Keratinocyte (primary cell): ENCODE data around the gene RBM24. TPM values are rescaled to one million over a fixed set of nuclear protein-coding genes. Genes with fewer than 3 reads are reported as not detected.

ENCODE experiments used
- DNase-seq: peaks from one replicate; pipeline ENCODE4 v3.0.0-alpha.2; 2011; ENCODE audit warnings: low read depth, missing footprints, low spot score
- FAIRE-seq: peaks from 2 replicates; lab custom pipeline; 2011; peaks lifted over from hg19 to GRCh38; lab: Jason Lieb, UNC
- H2AFZ ChIP-seq: 2 replicates; pipeline ENCODE4 v1.6.0; 2012; ENCODE audit warnings: low read length, control low read depth, inconsistent platforms; ENCODE audit not compliant: control insufficient read depth
- H3K27ac ChIP-seq: 2 replicates; pipeline ENCODE4 v1.5.1; 2011; ENCODE audit warnings: low read length; ENCODE audit not compliant: control insufficient read depth, insufficient read depth
- H3K27me3 ChIP-seq: 3 replicates; pipeline ENCODE4 v1.6.0; 2011; ENCODE audit warnings: low read length; ENCODE audit not compliant: control insufficient read depth, insufficient read depth; ENCODE audit errors: extremely low read depth
- H3K36me3 ChIP-seq, 2 experiments: 2 replicates in 1 of 2; 3 replicates in 1 of 2; pipeline ENCODE4 v1.5.1; 2011; ENCODE audit warnings: low read length in 2 of 2, mild to moderate bottlenecking in 1 of 2; ENCODE audit not compliant: control insufficient read depth in 2 of 2, insufficient read depth in 2 of 2; ENCODE audit errors: extremely low read depth in 1 of 2
- H3K4me1 ChIP-seq: 3 replicates; pipeline ENCODE4 v1.5.1; 2011; ENCODE audit warnings: low read length; ENCODE audit not compliant: control insufficient read depth, insufficient read depth; ENCODE audit errors: extremely low read depth
- H3K4me2 ChIP-seq: 3 replicates; pipeline ENCODE4 v1.6.0; 2011; ENCODE audit warnings: low read depth, low read length; ENCODE audit not compliant: control insufficient read depth, insufficient read depth; ENCODE audit errors: extremely low read depth
- H3K4me3 ChIP-seq, 3 experiments: fragments of 200-600 bp in 1 of 3; sonication (generic) in 1 of 3; 2 replicates in 2 of 3; 3 replicates in 1 of 3; pipeline ENCODE4 v1.5.1; 2011 to 2016; ENCODE audit warnings: low read length in 3 of 3, mild to moderate bottlenecking in 3 of 3, control low read depth in 2 of 3, inconsistent platforms in 1 of 3, low read depth in 1 of 3, mixed read lengths in 1 of 3, mixed run types in 1 of 3, moderate library complexity in 1 of 3; ENCODE audit not compliant: control insufficient read depth in 2 of 3, insufficient read depth in 2 of 3; ENCODE audit errors: extremely low read depth in 1 of 3
- H3K79me2 ChIP-seq: 2 replicates; pipeline ENCODE4 v1.6.0; 2012; ENCODE audit warnings: low read length; ENCODE audit not compliant: control insufficient read depth, insufficient read depth
- H3K9ac ChIP-seq: 3 replicates; pipeline ENCODE4 v1.6.0; 2011; ENCODE audit warnings: low read length; ENCODE audit not compliant: control insufficient read depth, insufficient read depth; ENCODE audit errors: extremely low read depth
- H3K9me1 ChIP-seq: 3 replicates; pipeline ENCODE4 v1.6.0; 2011; ENCODE audit warnings: low read length; ENCODE audit not compliant: control insufficient read depth, insufficient read depth; ENCODE audit errors: extremely low read depth
- H3K9me3 ChIP-seq: 2 replicates; pipeline ENCODE4 v1.5.1; 2012; ENCODE audit warnings: low read depth, low read length; ENCODE audit not compliant: control insufficient read depth
- H4K20me1 ChIP-seq: 3 replicates; pipeline ENCODE4 v1.6.0; 2011; ENCODE audit warnings: low read length; ENCODE audit not compliant: control insufficient read depth, insufficient read depth; ENCODE audit errors: extremely low read depth
- CTCF ChIP-seq, 3 experiments: IDR thresholded peaks in 1 of 3; conservative IDR thresholded peaks in 1 of 3; optimal IDR thresholded peaks in 1 of 3; 2 replicates in 2 of 3; 3 replicates in 1 of 3; pipeline versions ENCODE3 to v1.5.1; 2011; ENCODE audit warnings: low read length in 3 of 3, mild to moderate bottlenecking in 3 of 3, moderate library complexity in 2 of 3, control low read depth in 1 of 3, inconsistent platforms in 1 of 3; ENCODE audit not compliant: insufficient read depth in 2 of 3; ENCODE audit errors: extremely low read depth in 1 of 3
- EZH2 ChIP-seq: IDR thresholded peaks from one replicate; pipeline ENCODE4 v1.6.1; 2012; ENCODE audit warnings: inconsistent platforms, mild to moderate bottlenecking, low read length, moderate library complexity
- dilution Hi-C: fragments of 300-500 bp; cut with MboI; formaldehyde crosslinking; loops from one replicate; pipeline ENCODE4 v1.7.0; 2020; ENCODE audit warnings: low sequenced_read_pairs; ENCODE audit not compliant: extremely low pct_ligation_motif_present
- polyA plus RNA-seq, 5 experiments: library from polyadenylated mRNA; depleted of rRNA in 3 of 5; stranded (reverse) in 3 of 5; stranded (forward) in 1 of 5; unstranded in 1 of 5; fragments of >200 nt; gene quantifications; 1 replicate in 1 of 5; 2 replicates in 3 of 5; 3 replicates in 1 of 5; pipeline versions ENCODE4 v1.2.1 to v1.2.3, GENCODE V29; 2011 to 2012; ENCODE audit warnings: missing spikeins in 2 of 5, low read depth in 1 of 5, low replicate concordance in 1 of 5

The RBM24 gene
- polyA plus RNA-seq, 1 donor (not counting 4 experiments of a cell fraction or from before 2014, with no cell fraction given): 1.3 TPM

GRCh38 chr6:17297271-17298080 lies 16.3 kb downstream of the RBM24 start:
- Histone ChIP-seq H3K4me3 (no peak overlapping the region), H3K27ac (no peak overlapping the region), H3K4me1 (no peaks in the 10 kb centered on the region), H3K4me2 (no peak overlapping the region), H3K36me3 (no peaks in the 10 kb centered on the region), H2AFZ (no peak overlapping the region), H3K79me2 (no peaks in the 10 kb centered on the region), H3K27me3 (no peaks in the 10 kb centered on the region), H3K9ac (no peak overlapping the region), H4K20me1 (no peaks in the 10 kb centered on the region), H3K9me1 (no peaks in the 10 kb centered on the region), H3K9me3 (no peaks in the 10 kb centered on the region)
- FAIRE-seq: no peak
- DNase-seq: no peak
- dilution Hi-C loops: no loop called here
- TF ChIP-seq EZH2: no peak
- TF ChIP-seq CTCF (optimal IDR thresholded peaks at IDR 0.05 in 1 of 3, IDR thresholded peaks at IDR 0.05 in 1 of 3, conservative IDR thresholded peaks at IDR 0.05 in 1 of 3; ENCODE audit: extremely low read depth in 1 of 3, insufficient read depth in 2 of 3, low read length in 3 of 3): no peak

- no peaks in the 10 kb centered on the region for H3K9me3 ChIP-seq
- no peak overlapping the region for H3K4me3 ChIP-seq
- H3K9ac ChIP-seq: no peak overlapping the region
- H2AFZ ChIP-seq: no peak overlapping the region
- H3K4me1 ChIP-seq: no peaks in the 10 kb centered on the region
- TF ChIP-seq CTCF (optimal IDR thresholded peaks at IDR 0.05 in 1 of 3, IDR thresholded peaks at IDR 0.05 in 1 of 3, conservative IDR thresholded peaks at IDR 0.05 in 1 of 3; ENCODE audit: extremely low read depth in 1 of 3, insufficient read depth in 2 of 3, low read length in 3 of 3): no peak
- no peaks in the 10 kb centered on the region for H3K36me3 ChIP-seq
- DNase-seq (no peak), FAIRE-seq (no peak)
- no peaks in the 10 kb centered on the region for H3K79me2 ChIP-seq
- no peak overlapping the region for H3K4me2 ChIP-seq
- H4K20me1 ChIP-seq: no peaks in the 10 kb centered on the region
- H3K27me3 ChIP-seq: no peaks in the 10 kb centered on the region
- H3K9me1 ChIP-seq: no peaks in the 10 kb centered on the region
- dilution Hi-C loops: no loop called here
- no peak overlapping the region for H3K27ac ChIP-seq
These were observed 17.1 kb downstream of the RBM24 start for GRCh38 chr6:17298257-17298656.
